ENCODE results near the gene PHC2.
"Not testable (repeated sequence)": the region's sequence is repeated elsewhere in the genome, so short reads cannot be mapped to it uniquely, and the experiment has no call there.

Gene PHC2

DNA sequence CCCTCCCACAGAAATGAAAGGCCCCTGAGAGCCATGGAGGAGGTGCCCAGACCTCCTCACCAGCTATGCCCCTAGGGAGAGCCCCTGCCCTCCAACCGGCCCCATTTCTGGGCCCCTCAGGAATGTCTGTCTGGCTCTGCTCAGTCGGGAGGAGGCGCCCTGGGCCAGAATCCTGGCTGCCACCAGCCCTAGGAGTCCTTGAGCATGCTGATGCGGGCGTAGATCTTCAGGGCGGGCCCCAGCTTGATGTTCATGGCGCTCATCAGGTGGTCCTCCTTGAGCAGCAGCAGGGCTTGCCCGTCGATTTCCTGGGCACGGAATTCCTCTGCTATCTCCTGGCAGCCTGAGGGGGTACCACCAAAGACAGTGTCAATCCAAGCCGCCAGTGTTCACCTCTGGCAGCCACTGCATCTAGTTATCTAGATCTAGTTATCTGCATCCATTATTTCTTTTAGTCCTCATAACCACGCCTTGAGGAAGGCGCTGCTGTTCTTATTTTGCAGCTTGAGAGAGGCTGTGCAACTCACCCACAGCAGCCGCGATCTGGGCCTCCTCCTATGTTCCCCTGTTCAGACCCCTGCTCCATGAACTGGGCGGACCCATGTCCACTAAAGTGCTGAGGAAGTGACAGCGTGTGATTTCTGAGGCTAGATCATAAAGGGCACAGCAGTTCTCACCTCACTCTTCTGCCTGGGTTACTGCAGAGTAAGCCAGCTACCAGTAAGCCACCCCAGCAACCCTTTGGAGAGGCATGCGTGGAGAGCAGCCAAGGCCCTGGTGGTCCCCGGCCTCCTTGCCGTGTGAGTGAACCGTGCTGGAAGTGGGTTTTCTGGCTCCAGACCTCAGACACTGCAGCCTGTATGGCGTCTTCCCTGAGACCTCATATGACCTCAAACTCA, 106.0 kb downstream of the PHC2 start:
- no peak for DNase-seq

DNA sequence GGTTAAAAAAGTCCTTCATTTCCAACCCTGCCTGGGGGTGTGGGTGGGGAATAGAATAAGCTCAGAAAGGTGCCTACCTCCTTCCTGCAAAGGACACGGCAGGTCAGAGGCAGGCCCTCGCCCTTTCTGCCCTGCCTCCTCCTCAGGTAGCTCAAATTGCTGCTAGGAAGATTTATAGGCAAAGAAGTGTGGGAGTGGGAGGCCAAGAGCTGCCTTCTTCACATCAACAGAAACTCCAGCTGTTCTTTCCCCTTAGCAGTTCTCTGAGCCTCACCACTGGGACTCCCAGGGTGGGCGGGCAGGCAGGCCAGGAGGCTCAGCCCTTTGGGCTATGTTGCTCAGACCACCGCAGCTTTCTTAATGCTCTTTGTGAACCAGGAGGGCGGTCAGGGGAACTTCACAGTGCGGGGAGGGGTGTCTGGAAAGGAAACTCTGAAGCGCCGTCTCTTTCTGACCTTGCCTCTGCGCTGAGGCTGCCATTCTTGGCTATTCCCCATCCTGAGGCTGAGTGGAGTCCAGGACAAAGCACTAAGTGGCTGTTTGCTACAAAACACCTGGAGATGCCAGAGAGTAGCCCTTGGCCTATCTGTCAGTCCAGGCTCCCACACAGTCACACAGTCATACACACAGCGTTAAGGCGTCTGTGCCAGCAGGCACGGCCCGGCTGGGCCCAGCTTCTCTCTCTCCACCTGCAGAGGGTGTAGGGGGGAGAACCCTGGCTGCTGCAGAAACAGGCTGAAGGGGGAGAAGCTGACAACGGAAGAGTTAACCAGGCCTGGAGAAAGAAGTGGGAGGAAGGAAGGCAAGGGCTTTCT, 107.0 kb downstream of the PHC2 start:
- DNase-seq: no peak

DNA sequence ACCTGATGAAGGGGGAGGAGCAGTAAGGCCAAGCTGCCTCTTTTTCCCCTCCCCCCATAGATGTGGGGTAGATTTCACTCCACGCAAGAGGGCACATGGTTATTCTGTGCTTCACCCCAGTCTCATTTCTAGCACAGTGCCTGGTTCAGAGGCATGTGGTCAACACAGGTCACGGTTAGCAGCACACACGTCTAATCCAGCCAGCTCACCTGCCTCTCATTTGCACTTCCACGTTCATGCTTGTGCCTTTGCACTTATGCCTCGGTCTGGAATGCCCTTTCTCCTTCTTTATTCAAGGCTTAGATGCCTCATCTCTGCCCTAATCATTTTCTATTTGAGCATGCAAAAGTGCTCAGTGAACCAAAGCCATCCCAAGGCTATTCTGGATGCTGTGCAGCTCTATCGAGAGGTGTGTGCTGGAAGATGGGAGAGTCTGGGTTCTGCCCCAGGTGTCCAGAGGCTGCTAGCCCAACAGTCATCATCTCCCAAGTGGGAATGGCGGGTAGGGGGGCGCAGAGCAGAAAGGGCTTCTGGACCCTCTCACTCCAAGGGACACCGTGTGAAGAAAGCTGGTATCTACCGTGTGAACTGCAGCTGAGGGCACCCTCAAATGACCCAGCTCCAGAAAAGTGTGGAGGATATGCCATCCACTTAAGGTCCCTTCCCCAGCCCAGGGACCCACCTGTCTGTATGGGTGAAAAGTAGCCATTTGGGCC, 107.9 kb downstream of the PHC2 start:
- no peak for DNase-seq

DNA sequence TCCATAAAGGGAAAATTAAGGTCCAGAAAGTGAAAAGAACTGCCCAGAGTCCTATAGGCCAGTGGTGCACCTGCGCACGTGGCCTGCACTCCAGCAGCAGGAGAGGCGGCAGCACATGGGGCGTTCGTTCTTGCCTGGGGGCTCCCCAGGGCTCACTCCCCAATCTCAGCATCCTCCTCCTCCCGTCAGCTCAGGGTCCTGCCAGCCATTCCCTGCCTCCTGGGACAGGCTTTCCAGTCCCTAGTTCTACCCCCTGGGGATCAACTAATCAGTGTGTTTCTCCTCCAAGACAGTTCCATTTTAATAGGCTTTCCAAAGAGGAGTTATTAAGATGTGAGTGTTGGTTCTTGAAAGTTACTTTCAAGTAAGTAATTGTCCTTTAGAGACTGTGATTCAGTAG, 108.8 kb downstream of the PHC2 start:
- no peak for DNase-seq

DNA sequence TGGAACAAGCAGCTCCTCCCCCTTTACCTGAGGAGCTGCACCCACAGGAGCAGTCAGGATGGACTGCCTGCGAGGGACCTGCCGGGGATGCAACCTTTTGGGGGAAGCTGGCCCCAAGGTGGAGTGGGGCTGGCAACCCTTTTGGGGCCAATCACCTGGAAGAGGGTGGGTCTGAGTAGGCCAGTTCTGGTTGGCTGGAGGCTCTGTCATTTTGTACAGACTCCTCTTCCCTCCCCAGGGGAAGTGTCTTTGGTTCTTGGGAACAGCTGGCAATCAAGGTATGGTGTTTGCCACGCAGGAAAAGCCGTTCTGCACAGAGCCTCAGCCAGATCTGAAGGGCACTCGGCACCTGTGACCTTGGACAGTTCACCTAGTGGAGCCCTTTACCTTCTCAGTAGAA, 109.7 kb downstream of the PHC2 start:
- DNase-seq: no peak

DNA sequence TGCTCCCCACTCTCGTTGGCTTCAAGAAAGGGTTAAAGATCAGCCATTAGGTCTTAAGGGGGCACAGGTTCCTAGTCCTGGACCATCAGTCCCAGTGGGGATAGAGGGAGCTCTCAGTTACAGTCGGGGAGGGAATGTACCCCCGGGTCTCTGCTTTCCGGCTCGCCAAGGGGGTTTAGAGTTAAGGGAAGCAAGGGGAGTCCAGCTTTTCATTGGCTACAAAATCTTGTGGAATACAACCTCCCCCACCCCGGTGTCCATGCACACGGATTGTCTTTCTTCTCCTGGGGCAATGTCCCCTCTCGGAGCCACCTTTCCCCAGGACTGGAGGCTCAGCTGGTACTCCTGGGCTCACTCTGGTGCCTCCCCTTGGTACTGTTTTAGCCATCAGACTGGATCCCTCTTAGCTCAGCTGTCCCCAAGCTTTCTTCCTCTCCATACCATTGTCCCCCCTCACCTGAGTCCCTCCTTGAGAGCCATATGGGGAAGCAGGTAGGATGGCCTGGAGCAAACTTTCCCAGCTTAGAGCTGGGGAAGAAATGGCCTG, 110.2 kb downstream of the PHC2 start, which contains the start of gene A3GALT2:
TSS of gene A3GALT2 (minus strand) at position 480 of the 547 bp plus-strand sequence. CDS start at position 480, 0 bp downstream.
- no peak for DNase-seq

DNA sequence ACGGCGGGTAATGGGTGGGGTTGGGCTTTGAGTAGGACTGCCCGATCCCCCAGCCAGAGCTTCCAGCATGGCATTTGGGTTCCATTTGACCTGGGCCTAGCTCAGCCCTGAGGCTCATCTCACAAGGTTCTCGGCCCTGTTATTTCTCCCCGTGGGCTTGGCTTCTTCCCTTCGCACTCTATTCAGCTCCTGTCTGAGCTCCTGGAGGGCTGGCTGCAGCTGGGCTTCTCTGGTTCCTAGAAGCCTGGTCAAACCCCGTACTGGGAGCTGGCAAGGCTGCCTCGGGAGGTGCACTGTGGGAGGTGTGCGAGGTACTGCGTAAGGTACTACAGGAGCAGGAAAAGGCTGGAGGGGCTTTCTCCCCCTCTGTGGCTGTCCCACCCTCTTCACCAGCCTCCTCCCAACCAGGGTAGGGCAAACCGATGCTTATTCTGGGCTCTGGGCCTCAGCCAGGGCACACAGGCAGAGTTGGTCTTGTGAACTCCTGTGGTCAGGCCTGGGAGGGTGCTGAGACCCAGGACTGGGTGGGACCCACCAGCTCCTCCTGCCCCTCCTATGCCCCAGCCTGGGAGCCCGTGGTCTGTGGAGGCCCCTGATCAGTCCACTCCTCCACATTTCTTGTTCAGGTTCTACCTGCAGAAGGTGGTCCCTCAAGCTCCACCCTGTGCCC, 110.8 kb downstream of the PHC2 start:
- no peak for DNase-seq

DNA sequence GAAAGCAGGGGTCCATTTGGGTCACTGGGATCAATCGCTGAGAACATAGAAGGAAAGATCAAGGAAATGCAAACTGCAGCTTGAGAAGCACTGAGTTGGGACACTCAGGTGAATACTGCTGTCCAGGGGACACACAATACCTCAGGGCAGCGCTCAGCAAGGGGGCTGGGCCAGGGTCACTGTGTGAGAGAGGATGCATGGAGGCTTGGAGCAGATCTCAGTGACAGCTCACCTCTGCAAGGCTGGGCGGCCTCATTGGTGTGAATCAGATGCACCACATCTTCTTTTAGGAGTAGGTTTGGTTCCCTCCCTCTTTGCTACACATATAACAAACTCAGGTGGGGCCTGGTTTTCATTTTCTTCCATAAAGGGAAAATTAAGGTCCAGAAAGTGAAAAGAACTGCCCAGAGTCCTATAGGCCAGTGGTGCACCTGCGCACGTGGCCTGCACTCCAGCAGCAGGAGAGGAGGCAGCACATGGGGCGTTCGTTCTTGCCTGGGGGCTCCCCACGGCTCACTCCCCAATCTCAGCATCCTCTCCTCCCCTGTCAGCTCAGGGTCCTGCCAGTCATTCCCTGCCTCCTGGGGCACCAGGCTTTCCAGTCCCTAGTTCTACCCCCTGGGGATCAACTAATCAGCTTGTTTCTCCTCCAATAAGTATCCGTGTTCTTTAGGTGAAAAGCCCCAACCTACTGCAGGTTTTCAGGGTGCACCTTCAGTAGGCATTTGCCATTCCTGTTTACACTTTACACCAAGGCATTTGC, 111.5 kb downstream of the PHC2 start:
- no peak for DNase-seq

DNA sequence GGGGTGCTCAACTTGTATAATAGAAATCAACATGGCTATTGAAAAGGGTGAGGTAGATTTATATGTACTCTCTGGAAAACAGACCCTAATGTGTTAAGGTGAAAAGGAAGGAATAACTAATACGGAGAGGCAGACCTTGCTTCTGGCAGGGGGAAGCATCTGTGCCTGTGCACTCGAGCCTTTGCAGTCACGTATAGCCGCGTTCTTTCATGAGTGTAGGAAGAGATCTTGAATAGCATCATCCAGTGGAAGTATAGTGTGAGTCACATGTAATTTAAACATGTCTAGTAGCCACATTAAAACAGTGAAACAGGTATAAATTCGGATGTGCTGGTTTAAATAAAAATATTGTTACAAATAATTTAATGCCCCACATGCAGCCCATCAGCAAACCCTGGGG, 112.9 kb downstream of the PHC2 start:
- no peak for DNase-seq

DNA sequence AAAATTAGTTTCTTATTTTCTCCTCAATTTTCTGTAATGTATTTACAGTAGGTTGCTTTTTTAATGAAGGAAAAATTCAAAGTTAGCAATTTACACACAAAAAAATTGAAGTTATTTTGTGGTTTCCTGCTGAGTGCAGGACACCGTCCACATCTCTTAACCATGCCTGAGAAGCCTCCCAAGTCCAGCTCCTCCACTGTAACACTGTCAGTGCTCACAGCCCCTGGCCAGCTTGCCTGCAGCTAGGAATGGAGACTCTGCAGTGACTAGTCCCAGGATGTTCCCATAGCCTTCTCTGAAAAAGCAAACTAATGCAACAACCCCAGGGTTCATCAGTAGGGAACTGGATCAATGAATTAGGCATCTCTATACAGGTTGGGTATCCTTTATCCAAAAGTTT, 113.5 kb downstream of the PHC2 start:
- no peak for DNase-seq

DNA sequence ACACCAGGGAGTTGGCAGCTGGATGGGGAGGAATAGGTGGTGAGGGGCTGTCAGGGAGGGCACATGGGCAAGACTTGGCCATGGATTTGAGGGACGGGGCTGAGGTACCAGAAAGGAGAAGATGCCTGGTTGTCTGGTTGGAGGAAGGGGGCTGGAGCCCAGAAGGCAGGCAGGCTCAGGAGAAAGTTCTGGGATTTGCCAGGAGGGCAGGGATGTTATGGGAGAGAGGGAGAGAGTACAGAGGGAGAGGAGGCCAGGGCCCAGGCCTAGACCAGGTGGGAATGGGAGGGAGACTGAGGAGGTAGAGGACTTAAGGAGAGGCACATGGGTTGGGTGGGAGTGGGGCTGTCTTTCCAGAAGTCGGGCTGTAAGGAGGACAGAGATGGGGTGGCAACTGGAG, 114.3 kb downstream of the PHC2 start:
- no peak for DNase-seq

DNA sequence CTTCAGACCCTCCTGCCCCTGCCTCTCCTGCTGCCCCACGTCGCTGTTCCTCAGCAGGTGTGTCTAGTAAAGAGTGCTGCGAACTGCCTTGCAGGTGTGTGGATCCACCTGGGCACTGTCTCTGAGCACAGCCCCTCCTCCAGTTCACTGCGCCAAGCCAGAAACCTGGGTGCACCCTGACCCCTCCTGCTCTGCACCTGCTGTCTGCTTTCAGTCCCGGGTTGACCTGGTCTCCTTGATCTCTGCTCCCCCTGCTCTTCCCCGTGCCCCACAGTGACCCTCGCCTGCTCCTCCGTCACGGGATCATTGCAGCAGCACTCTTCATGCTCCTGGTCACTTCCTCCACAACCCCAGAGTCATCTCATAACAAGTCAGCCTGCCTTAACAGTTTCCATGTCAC, 116.5 kb downstream of the PHC2 start:
- DNase-seq: no peak

DNA sequence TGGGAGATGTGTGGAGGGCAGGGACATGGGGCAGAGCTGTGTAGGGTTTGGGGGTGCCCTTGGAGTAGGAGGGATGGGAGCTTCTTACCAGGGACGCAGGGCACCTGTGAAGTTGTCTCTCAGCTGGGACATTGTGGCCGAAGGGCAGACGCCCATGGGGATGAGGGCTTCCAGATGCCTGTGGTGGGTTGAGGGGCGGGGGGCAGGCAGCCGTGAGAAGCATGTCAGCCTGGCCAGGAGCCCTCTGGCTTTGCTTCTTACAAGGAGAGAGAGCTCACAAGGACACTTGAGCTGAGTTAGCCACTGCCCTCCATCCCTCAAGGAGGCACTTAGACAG, 118.5 kb downstream of the PHC2 start:
- DNase-seq: no peak

DNA sequence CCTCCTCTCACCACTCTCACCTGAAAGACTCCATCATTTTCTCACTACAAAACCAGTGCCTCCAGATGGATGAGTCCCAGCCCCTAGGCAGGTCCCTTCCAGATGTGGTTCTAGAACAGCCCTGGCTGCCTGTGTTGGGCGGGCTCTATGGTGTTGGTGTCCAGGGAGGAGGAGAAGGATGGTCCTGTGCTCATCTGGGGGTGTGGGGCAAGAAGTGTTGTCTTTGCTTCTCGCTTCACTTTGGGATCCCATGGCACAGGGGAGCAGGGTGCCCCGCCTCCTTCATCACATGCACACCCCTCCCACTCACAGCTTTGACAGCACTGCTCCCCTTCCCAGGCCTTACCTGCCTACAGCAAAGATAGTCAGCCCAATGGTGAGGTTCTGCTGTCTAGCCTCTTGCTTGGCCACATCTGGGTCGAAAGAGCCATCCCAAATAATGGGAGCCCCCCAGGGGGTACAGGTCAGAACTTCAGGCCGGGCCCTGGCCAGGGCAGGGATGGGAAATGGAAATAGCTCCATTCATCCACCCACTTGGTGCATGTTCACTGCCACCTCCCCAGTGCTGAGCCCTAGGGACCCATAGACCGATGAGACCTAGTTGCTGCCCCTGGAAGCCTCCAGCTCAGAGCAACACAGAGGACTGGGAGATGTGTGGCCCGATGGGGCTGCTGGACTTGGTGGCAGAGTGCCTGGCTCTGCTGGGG, 119.0 kb downstream of the PHC2 start:
- no peak for DNase-seq

DNA sequence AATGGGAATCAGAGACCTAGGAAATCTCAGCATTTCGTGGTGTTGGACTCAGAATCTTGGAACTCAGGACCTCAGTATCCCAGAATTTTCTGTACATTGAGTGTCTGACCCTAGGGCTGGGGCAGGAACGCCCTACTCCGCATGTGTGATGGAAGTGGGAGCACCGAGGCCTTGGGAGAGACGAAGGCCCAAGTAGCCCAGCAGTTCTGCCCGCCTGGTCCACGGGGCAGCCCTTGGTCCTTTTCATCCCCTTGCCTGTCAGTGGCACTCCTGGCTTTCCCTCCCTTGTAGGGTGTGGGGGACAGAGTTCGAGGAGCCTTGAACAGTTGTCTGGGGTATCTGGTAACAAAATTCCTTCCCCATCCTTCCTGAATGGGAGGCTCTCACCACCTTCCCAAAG, 120.2 kb downstream of the PHC2 start:
- no peak for DNase-seq

DNA sequence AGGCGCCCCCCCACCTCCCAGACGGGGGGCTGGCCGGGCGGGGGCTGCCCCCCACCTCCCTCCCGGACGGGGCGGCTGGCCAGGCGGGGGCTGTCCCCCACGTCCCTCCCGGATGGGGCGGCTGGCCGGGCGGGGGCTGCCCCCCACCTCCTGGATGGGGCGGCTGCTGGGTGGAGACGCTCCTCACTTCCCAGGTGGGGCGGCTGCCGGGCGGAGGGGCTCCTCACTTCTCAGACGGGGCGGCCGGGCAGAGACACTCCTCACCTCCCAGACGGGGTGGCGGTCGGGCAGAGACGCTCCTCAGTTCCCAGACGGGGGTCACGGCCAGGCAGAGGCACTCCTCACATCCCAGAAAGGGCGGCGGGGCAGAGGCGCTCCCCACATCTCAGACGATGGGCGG, 121.5 kb downstream of the PHC2 start:
- not testable (repeated sequence) for DNase-seq

DNA sequence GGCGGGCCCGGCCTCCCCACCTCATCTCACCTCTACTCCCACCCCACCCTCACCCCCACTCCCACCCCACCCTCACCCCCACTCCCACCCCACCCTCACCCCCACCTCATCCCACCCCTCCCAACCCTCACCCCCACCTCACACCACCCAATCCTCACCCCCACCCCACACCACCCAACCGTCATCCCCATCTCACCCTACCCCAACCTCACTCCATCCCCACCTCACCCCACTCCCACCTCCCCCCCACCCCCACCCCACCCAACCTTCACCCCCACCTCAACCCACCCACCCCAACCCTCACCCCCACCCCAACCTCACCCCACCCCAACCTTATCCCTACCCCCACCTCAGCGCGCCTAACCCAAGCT, 123.4 kb downstream of the PHC2 start:
- DNase-seq: no peak

DNA sequence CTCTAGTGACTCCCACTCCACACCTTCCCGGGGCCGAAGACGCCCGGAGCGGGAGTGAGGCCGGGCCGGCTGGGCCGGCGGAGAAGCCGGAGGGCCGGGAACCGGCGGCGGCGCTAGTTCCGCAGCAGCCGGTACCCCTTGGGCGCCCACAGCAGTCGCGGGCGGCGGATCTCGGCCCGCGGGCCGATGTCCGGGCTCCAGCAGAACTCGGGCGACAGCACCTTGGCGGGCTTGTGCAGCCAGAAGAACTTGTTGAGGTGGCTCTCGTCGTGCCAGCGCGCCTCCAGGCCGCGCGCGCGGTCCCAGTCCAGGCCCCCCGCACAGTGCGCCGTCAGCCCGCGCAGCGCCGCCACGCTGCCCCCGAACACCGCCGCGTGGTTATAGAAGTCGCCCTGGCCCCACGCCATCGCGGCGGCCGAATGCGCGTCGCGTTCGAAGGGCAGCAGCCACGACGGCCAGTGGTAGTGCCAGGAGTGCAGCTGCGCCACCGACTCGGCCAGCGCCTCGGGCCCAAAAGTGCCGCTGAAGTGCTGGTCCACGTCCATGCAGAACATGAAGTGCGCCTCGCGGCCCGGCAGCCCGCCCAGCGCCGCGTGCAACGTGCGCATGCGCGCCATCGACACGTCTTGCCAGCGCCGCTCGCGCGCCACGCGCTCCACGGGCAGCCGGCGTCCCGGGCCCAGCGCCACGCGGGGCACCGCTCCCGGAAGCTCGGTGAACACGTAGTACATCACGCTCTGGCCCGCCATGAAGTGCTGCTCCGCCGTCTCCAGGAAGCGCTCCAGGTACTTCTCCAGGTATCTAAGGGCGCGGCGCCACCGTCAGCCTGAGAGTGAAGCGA, 124.0 kb downstream of the PHC2 start:
- no peak for DNase-seq

DNA sequence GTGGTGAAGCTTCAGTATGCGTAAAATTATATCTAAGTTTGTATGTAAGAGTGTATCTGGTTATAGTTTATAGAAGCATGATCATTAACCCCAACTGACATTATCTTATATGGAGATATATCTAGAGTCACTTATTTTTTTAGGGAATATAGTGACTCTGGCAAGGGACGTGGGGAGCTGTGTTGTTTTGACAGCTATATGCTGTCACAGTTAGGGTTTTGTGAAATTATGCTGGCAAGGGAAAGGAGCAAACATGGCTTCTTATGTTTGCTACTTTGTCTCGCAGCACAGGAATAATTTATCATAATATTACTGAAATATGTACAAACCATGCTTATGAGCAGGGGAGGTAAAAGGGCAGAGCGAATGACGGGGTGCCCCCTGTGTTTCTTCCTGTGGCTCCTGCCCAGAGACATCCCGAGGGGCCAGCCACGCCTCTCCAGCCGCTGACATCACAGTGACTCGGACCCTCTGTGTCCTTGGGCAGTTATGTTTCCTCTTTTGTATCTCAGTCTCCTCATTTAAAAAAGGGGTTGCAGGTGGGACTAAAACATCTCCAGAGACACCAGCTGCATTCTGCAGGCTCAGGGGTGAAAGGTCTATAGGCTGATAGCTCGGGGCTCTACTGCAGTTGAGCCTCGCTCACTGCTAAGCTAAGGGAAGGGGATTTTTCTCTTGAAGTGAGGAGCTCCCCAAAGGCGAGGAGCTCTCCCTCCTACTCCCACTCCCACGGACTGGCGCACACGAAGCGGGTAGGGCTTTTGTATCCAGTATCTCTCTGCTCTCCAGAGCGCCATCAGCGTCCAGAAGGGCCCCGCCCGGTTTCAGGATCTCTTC, 124.9 kb downstream of the PHC2 start:
- no peak for DNase-seq
